Suprapubic skin (tissue), 3 donors: ENCODE results near the gene PADI4.

Experiments
- CTCF ChIP-seq, 2 donors: fragments of 200-600 bp in 1 of 2; fragments of 450-650 bp in 1 of 2; sonication (generic) in 1 of 2; IDR thresholded peaks; one replicate each; pipeline ENCODE4 v1.5.1; 2016 to 2019; ENCODE audit warnings: antibody characterized with exemption in 2 of 2, mild to moderate bottlenecking in 1 of 2, moderate library complexity in 1 of 2
- POLR2A ChIP-seq, 2 donors: fragments of 450-650 bp; IDR thresholded peaks; one replicate each; pipeline ENCODE4 v1.6.1; 2017; ENCODE audit warnings: antibody characterized with exemption in 2 of 2, mild to moderate bottlenecking in 2 of 2, moderate library complexity in 2 of 2

- TF ChIP-seq CTCF (IDR thresholded peaks at IDR 0.05) (no peak), POLR2A (IDR thresholded peaks at IDR 0.05) (no peak)
Observed at GRCh38 chr1:17381161-17381560, 73.2 kb downstream of the PADI4 start.
